Upper lobe of left lung (tissue), 4 donors: Measurements from ENCODE around the gene PPP1R13L.

Experiments used
- POLR2A ChIP-seq, 4 donors: fragments of 450-650 bp; IDR thresholded peaks; one replicate each; pipeline ENCODE4 v1.5.1; 2016 to 2017; ENCODE audit warnings: antibody characterized with exemption in 4 of 4, mild to moderate bottlenecking in 2 of 4
- TF ChIP-seq, protein P1 (sequence below), 6 experiments: fragments of 450-650 bp in 4 of 6; fragments of 200-600 bp in 2 of 6; sonication (generic) in 2 of 6; IDR thresholded peaks; one replicate each; pipeline ENCODE4 v1.5.1; 2016 to 2019; ENCODE audit warnings: antibody characterized with exemption in 6 of 6

DNA sequence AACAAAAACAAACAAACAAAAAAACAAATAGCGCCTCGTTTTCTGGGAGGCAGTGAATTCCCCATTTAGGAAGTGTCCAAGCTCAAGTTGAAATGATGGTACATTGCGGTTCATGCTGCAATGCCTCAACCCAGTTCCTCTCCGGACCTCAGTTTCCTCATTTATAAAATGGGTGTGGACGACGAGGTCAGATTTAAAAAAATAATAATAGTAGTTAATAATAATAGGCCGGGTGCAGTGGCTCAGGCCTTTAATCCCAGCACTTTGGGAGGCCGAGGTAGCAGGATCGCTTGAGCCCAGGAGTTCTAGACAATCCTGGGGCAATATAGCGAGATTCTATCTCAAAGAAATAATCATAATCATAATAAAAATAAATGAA, 34.3 kb upstream of the PPP1R13L start:
- TF ChIP-seq, protein P1, sequence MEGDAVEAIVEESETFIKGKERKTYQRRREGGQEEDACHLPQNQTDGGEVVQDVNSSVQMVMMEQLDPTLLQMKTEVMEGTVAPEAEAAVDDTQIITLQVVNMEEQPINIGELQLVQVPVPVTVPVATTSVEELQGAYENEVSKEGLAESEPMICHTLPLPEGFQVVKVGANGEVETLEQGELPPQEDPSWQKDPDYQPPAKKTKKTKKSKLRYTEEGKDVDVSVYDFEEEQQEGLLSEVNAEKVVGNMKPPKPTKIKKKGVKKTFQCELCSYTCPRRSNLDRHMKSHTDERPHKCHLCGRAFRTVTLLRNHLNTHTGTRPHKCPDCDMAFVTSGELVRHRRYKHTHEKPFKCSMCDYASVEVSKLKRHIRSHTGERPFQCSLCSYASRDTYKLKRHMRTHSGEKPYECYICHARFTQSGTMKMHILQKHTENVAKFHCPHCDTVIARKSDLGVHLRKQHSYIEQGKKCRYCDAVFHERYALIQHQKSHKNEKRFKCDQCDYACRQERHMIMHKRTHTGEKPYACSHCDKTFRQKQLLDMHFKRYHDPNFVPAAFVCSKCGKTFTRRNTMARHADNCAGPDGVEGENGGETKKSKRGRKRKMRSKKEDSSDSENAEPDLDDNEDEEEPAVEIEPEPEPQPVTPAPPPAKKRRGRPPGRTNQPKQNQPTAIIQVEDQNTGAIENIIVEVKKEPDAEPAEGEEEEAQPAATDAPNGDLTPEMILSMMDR (IDR thresholded peaks at IDR 0.05): no peak
- no peak for TF ChIP-seq POLR2A (IDR thresholded peaks at IDR 0.05)
